ENCODE measurements around the gene PTDSS2.

The PTDSS2 gene

GRCh38 chr11:530960-531831 lies 81.1 kb downstream of the PTDSS2 start:
- DNase-seq (ENCODE audit: low spot score): no peak

- DNase-seq (ENCODE audit: low spot score): no peak
Measured at GRCh38 chr11:531919-532526, 81.9 kb downstream of the PTDSS2 start.

GRCh38 chr11:532527-532985 lies 82.5 kb downstream of the PTDSS2 start:
- DNase-seq (ENCODE audit: low spot score): no peak

- no peak for DNase-seq (ENCODE audit: low spot score)
Measured at GRCh38 chr11:532986-533585, 83.0 kb downstream of the PTDSS2 start.

GRCh38 chr11:533586-534395 lies 83.7 kb downstream of the PTDSS2 start:
- DNase-seq (ENCODE audit: low spot score): no peak

GRCh38 chr11:534396-535209 lies 84.5 kb downstream of the PTDSS2 start:
- DNase-seq (ENCODE audit: low spot score): no peak

- no peak for DNase-seq (ENCODE audit: low spot score)
Measured at GRCh38 chr11:535210-535518, 85.1 kb downstream of the PTDSS2 start.

GRCh38 chr11:535519-536454 lies 85.7 kb downstream of the PTDSS2 start, which contains the start of gene HRAS:
HRAS (minus strand) TSS chr11:535576.
- DNase-seq (ENCODE audit: low spot score): peak; percentile 99

GRCh38 chr11:536841-537621 lies 87.0 kb downstream of the PTDSS2 start, which contains the start of gene LRRC56:
LRRC56 (plus strand) TSS chr11:537527; CDS start chr11:540685, 3,158 bp downstream.
- DNase-seq (ENCODE audit: low spot score): peak; percentile 98

- DNase-seq (ENCODE audit: low spot score): no peak
Measured at GRCh38 chr11:537622-538430, 87.7 kb downstream of the PTDSS2 start.

- DNase-seq (ENCODE audit: low spot score): no peak
Measured at GRCh38 chr11:538431-539051, 88.5 kb downstream of the PTDSS2 start.

GRCh38 chr11:539971-540481 lies 89.9 kb downstream of the PTDSS2 start:
- no peak for DNase-seq (ENCODE audit: low spot score)
